Measurements from ENCODE around the gene SLC2A8. TPM values are rescaled to one million over a fixed set of nuclear protein-coding genes. Genes with fewer than 3 reads are reported as not detected.
A peak's percentile ranks its signal among the peaks of the same experiment; 100 is the strongest.

Gene SLC2A8
- total RNA-seq, 1 donor from 2014 or later = 16.6 TPM

- DNase-seq (no peak), ATAC-seq (ENCODE audit: poor library complexity) (peak; percentile 16)
- intact Hi-C loops (cut with DNase I) = loop anchor here (10.0 kb wide), 1 partner anchor 172 kb away; no protein-coding TSS in a partner anchor
Measured at GRCh38 chr9:127396253-127396807, 639 bp upstream of the SLC2A8 start.

- peak; percentile 14 for ATAC-seq (ENCODE audit: poor library complexity)
- intact Hi-C loops (cut with DNase I) = loop anchor here (10.0 kb wide), 1 partner anchor 173 kb away; no protein-coding TSS in a partner anchor
- peak; percentile 72 for DNase-seq
Measured at GRCh38 chr9:127397646-127398274, 791 bp downstream of the SLC2A8 start.

GRCh38 chr9:127398275-127398647, 1.3 kb downstream of the SLC2A8 start:
- intact Hi-C loops (cut with DNase I) = loop anchor here (10.0 kb wide), 1 partner anchor 173 kb away; no protein-coding TSS in a partner anchor
- DNase-seq = no peak

GRCh38 chr9:127398715-127399400, 1.9 kb downstream of the SLC2A8 start:
- intact Hi-C loops (cut with DNase I) = loop anchor here (10.0 kb wide), 1 partner anchor 174 kb away; no protein-coding TSS in a partner anchor
- DNase-seq = no peak

More at GRCh38 chr9:127398275-127398647, 1.3 kb downstream of the SLC2A8 start:
- ATAC-seq (ENCODE audit: poor library complexity) = no peak

GRCh38 chr9:127399736-127400269, 2.8 kb downstream of the SLC2A8 start:
- DNase-seq (no peak), ATAC-seq (ENCODE audit: poor library complexity) (no peak)
- intact Hi-C loops (cut with DNase I) = loop anchor here (10.0 kb wide), 1 partner anchor 175 kb away; no protein-coding TSS in a partner anchor

More at GRCh38 chr9:127398715-127399400, 1.9 kb downstream of the SLC2A8 start:
- ATAC-seq (ENCODE audit: poor library complexity) = no peak

GRCh38 chr9:127402401-127403090, 5.6 kb downstream of the SLC2A8 start:
- intact Hi-C loops (cut with DNase I) = no loop called here
- DNase-seq (no peak), ATAC-seq (ENCODE audit: poor library complexity) (no peak)

- DNase-seq (no peak), ATAC-seq (ENCODE audit: poor library complexity) (no peak)
- intact Hi-C loops (cut with DNase I) = no loop called here
Measured at GRCh38 chr9:127403507-127404192, 6.7 kb downstream of the SLC2A8 start.

GRCh38 chr9:127404631-127405030, 7.7 kb downstream of the SLC2A8 start:
- intact Hi-C loops (cut with DNase I) = no loop called here

GRCh38 chr9:127405344-127406125, 8.6 kb downstream of the SLC2A8 start:
- ATAC-seq (ENCODE audit: poor library complexity) = no peak
- intact Hi-C loops (cut with DNase I) = no loop called here
- DNase-seq = no peak

More at GRCh38 chr9:127404631-127405030, 7.7 kb downstream of the SLC2A8 start:
- ATAC-seq (ENCODE audit: poor library complexity) (no peak), DNase-seq (peak; percentile 41)

GRCh38 chr9:127406799-127407491, 10.0 kb downstream of the SLC2A8 start:
- intact Hi-C loops (cut with DNase I) = no loop called here
- ATAC-seq (ENCODE audit: poor library complexity) (peak; percentile 49), DNase-seq (peak; percentile 45)

GRCh38 chr9:127407492-127407843, 10.5 kb downstream of the SLC2A8 start:
- DNase-seq = no peak
- intact Hi-C loops (cut with DNase I) = no loop called here
- peak; percentile 28 for ATAC-seq (ENCODE audit: poor library complexity)

- ATAC-seq (ENCODE audit: poor library complexity) (no peak), DNase-seq (no peak)
- intact Hi-C loops (cut with DNase I) = no loop called here
Measured at GRCh38 chr9:127411122-127411521, 14.2 kb downstream of the SLC2A8 start.

- intact Hi-C loops (cut with DNase I) = no loop called here
- DNase-seq = no peak
- no peak for ATAC-seq (ENCODE audit: poor library complexity)
Measured at GRCh38 chr9:127415141-127415540, 18.2 kb downstream of the SLC2A8 start.

GRCh38 chr9:127415657-127416056, 18.7 kb downstream of the SLC2A8 start:
- ATAC-seq (ENCODE audit: poor library complexity) (no peak), DNase-seq (no peak)
- intact Hi-C loops (cut with DNase I) = no loop called here

- no peak for DNase-seq
- ATAC-seq (ENCODE audit: poor library complexity) = no peak
- intact Hi-C loops (cut with DNase I) = no loop called here
Measured at GRCh38 chr9:127417131-127418036, 20.4 kb downstream of the SLC2A8 start.

GRCh38 chr9:127418037-127418471, 21.1 kb downstream of the SLC2A8 start:
- peak; percentile 13 for ATAC-seq (ENCODE audit: poor library complexity)
- intact Hi-C loops (cut with DNase I) = no loop called here
- no peak for DNase-seq

Measured in Right ventricle myocardium superior (tissue), 1 donor.